GM12874 (cell line): ENCODE data around the gene ACYP2.

Experiments
- TF ChIP-seq, protein P1 (sequence below): IDR thresholded peaks from 2 replicates; pipeline ENCODE4 v1.5.1; 2011; ENCODE audit warnings: low read depth, mild to moderate bottlenecking, control low read depth, low read length, moderate library complexity; ENCODE audit not compliant: insufficient read depth

ACYP2 gene

DNA sequence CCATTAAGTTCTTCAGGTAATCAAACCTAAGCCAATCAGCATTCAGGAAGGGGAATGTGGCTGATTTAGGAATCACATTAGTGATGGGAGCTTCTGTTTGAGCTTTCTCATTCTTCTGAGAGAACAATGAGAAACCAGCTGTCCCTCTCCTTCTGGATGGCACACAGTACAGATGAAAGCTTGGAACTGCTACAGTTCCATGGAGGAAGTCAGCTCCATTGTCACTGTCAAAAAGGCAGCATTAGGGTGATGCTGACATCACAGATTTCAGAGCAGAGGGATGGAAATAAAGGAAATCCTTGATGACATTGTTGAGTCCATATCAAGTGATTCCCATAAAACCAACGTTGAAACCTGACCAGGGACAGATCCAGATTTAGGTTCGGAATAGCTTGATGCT lies 36.1 kb upstream of the ACYP2 start:
- TF ChIP-seq, protein P1, sequence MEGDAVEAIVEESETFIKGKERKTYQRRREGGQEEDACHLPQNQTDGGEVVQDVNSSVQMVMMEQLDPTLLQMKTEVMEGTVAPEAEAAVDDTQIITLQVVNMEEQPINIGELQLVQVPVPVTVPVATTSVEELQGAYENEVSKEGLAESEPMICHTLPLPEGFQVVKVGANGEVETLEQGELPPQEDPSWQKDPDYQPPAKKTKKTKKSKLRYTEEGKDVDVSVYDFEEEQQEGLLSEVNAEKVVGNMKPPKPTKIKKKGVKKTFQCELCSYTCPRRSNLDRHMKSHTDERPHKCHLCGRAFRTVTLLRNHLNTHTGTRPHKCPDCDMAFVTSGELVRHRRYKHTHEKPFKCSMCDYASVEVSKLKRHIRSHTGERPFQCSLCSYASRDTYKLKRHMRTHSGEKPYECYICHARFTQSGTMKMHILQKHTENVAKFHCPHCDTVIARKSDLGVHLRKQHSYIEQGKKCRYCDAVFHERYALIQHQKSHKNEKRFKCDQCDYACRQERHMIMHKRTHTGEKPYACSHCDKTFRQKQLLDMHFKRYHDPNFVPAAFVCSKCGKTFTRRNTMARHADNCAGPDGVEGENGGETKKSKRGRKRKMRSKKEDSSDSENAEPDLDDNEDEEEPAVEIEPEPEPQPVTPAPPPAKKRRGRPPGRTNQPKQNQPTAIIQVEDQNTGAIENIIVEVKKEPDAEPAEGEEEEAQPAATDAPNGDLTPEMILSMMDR: no peak

DNA sequence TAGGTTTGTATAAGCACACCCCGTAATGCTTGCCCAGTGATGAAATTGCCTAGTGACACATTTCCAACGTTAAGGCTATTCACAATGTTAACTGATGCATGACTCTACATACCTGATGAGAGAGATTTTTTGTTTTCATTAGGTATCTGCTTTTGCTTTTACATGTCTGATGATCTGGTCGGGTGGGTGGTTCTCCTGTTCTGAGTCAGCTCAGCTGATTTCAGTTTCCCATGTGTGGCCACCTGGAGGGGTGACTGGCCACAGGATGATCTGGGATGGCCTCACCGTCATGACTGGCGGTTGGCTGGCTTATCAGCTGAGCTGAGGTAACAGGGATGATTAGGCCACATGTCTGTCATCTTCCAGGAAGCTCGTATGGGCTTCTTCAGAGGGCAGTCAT lies 33.8 kb upstream of the ACYP2 start:
- TF ChIP-seq, protein P1: no peak

DNA sequence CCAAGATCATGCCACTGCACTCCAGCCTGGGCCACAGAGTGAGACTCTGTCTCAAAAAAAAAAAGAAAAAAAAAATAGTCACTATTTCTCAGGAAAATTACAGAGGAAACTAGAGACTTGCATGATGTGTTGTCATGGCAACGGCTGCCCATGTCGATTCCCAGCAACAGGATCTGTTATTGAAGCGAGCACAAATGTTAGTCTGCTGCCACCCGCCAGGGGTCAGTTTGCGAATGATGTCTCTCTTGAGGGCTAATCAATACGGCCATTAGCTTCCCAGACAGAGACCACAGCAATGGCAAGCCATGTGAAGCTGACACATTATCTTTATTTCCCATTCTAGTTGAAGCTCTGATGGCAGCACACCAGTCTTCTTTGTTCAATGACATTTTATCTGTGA lies 32.4 kb upstream of the ACYP2 start:
- TF ChIP-seq, protein P1: no peak

DNA sequence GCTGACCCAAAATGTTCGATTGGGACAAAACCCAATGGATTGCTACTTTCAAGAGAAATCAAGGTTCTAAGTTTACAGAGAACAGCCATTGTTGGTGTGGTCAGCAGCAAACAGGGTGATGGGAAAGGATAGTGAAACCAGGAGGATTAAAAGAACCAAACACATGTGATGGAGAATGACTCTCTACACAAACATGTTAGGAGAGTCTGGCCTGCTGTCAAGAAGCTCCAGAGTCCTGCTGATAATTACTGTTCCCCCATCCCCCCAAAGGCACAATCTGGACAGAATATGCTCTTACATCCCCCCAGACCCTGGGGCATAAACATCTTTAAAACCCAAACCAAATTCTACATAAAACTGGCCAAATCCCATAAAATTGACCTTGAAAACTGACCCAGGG lies 32.0 kb upstream of the ACYP2 start:
- TF ChIP-seq, protein P1: no peak

DNA sequence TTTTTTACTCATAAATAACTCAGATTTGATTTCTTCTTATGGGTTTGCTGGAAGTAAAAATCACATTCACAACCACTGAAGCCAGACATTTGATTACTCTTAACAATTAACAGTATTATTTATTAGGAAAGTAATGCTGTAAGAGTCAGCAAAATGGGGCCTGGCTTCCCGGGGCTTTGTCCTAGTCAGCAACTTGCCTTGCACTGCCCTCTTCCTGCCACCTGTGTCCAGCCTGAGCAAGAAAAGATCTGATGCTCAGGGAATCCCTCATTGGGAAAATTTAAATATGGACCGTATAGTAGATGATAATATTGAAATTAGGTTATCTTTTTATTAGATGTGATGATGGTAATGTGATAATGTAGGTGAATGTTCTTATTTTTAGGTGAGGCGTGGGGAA lies 30.8 kb upstream of the ACYP2 start:
- TF ChIP-seq, protein P1: no peak

DNA sequence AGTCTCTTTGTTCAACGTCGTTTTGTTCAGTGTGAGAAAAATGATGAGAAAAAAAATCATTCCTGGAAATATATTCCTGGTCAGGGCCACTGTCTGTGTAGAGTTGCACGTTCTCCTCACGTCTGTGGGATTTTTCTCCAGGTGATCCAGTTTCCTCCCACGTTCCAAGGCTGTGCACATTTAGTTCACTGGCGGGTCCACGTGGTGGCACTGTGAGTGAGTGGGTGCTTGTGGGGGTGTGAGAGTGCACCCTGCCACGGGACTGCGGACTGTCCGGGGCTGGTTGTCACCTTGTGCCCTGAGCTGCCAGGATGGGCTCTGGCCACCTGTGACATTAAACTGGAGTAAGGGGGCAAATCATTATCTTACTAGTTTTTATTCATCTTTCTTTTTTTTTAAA lies 30.3 kb upstream of the ACYP2 start:
- TF ChIP-seq, protein P1: no peak

DNA sequence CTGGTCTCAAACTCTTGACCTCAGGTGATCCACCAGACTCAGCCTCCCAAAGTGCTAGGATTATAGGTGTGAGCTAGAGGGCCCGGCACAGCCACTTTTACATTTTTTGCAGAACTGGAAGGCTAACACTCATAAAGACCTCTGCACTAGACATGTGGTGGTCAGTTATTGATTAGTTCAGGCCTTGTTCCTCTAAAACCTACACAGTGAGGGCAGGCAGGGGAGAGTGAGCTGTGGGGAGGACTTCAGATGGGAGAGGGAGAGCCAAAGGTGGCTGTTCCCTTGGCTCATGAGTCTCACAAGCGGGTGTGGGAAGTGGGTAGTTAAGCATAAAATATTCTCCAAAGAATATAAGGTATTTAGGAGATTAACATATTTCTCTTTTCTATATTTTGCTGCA lies 29.3 kb upstream of the ACYP2 start:
- TF ChIP-seq, protein P1: no peak

DNA sequence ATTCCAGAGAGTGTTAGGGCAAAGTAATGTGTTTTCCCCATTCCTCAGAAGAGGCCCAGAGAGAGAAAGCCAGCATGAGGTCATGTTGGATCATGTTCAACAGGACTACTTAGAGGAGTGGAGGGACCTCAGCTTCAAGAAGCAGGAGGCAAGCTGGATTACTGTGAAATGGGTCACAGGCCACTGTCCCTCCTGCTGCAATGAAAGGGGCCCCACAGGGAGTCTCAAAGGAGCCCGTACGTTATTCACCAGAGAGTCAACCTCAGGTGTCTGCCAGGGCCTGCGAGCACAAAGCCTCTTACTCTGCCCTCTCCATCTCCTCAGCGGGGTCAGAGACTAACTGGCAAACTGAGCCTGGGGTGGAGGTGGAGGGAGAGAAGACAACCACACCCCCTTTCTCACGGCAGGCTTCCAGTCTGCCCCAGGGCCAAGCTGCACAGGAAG lies 27.2 kb upstream of the ACYP2 start:
- TF ChIP-seq, protein P1: no peak
